VCaP (cell line): ENCODE data around the gene TOP1.
A peak's percentile ranks its signal among the peaks of the same experiment; 100 is the strongest.

Source experiments
- H3K27ac ChIP-seq: fragments of 450-650 bp; 2 replicates; pipeline ENCODE4 v1.5.1; 2017
- TF ChIP-seq, protein P1 (sequence below): fragments of 450-650 bp; conservative IDR thresholded peaks from 2 replicates; pipeline ENCODE4 v1.5.1; 2017; ENCODE audit warnings: mild to moderate bottlenecking, moderate library complexity

Gene TOP1

DNA sequence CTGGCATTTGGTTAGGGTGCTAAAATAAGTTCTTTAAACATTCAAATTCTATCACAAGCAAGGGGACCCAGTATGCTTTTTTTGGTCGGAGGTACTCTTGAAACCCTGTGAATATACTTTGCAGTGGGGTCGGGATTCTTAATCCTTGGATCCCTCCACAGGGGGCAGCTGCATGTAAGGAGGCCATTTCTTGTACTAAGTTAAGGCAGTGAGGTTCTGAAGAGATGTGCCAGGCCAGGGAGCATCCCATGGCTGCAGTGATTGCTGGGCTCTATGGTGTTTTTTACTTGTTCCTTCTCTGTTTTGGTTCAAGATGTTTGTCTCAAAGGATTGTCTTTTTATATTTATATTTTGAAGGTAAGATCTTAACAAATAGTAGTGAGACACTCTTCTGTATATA lies 50.4 kb downstream of the TOP1 start:
- peak overlapping the region; percentile 47 for H3K27ac ChIP-seq

DNA sequence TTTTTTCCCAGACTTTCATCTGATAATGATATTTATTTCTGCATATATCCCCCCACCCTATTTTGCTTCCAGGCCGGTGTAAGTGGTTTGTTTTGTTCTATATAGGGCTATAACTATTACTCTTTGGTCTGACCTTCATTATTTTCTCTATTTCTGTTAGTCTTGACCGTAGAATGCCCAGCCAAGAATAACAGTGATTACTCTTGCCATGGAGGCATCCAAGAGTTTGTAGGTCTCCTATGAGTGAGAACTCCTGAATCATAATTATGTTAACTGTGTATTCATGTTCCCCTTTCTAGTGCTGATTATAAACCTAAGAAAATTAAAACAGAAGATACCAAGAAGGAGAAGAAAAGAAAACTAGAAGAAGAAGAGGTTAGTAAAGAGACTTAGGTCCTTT lies 52.2 kb downstream of the TOP1 start:
- TF ChIP-seq, protein P1, sequence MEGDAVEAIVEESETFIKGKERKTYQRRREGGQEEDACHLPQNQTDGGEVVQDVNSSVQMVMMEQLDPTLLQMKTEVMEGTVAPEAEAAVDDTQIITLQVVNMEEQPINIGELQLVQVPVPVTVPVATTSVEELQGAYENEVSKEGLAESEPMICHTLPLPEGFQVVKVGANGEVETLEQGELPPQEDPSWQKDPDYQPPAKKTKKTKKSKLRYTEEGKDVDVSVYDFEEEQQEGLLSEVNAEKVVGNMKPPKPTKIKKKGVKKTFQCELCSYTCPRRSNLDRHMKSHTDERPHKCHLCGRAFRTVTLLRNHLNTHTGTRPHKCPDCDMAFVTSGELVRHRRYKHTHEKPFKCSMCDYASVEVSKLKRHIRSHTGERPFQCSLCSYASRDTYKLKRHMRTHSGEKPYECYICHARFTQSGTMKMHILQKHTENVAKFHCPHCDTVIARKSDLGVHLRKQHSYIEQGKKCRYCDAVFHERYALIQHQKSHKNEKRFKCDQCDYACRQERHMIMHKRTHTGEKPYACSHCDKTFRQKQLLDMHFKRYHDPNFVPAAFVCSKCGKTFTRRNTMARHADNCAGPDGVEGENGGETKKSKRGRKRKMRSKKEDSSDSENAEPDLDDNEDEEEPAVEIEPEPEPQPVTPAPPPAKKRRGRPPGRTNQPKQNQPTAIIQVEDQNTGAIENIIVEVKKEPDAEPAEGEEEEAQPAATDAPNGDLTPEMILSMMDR = no peak

More for the DNA sequence above, 50.4 kb downstream of the TOP1 start:
- TF ChIP-seq, protein P1 = no peak

DNA sequence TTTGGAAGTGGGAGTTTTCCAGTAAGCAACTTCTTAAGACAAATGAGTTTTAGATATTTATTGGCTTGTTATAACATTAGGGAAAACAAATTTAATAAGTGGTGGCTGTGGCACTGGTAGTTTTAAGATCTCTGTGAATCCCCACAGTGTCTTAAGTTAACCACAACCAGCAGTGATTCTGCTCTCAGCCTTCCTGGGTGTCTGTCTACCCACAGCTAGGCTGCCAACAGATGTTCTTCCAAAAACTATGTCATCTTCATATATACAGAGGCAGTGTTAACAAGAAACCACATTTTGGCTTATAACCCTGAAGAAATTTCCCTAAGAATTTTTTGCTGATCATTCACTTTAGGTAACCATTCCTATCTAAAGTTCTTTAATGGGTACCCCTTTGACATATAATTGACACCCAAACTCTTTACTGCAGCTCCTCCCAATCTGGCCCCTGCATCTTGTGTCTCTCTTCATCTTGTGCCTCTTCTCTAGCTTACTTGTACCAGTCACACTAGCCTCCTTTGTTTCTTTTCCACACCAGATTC lies 52.7 kb downstream of the TOP1 start:
- no peak overlapping the region for H3K27ac ChIP-seq
- TF ChIP-seq, protein P1 = no peak

More for the DNA sequence above, 52.2 kb downstream of the TOP1 start:
- no peak overlapping the region for H3K27ac ChIP-seq

DNA sequence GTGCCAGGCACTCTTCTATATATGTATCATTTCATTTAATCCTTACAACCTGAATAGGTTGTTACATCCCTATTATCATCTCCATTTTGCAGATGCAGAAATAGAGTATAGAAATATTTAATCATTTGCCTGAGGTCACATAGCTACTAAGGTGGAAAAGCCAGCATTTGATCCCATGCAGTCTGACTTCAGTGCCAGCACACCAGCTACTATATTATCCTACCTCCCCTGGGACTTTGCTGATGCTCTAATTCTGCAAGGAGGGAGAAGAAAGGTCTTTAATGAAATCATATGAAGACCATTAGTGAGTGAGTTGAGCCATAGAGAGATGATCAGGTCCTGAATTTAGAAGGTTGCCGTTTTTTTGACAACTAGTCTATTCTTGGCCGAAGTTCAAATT lies 53.7 kb downstream of the TOP1 start:
- TF ChIP-seq, protein P1 = no peak

DNA sequence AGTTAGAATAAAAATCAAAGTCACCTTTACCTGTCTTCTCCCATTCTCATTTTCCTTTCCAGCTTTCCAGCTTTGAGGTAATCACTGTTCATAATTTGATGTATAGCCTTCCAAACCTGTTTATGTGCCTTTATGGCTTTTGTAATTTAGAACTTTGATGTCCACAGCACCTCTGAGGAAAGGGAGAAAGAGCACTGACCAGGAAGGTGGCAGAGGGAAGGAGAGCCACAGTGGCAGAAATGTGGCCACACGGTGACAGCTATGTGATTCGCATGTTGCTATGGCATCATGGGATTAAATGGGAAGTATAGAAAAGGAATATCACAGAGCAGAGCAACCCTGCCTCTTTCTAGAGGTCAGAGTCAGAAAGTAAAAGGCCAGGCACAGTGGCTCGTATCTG lies 57.0 kb downstream of the TOP1 start:
- peak overlapping the region; percentile 86 for H3K27ac ChIP-seq
- TF ChIP-seq, protein P1 = no peak

More for the DNA sequence above, 53.7 kb downstream of the TOP1 start:
- H3K27ac ChIP-seq = no peak overlapping the region

DNA sequence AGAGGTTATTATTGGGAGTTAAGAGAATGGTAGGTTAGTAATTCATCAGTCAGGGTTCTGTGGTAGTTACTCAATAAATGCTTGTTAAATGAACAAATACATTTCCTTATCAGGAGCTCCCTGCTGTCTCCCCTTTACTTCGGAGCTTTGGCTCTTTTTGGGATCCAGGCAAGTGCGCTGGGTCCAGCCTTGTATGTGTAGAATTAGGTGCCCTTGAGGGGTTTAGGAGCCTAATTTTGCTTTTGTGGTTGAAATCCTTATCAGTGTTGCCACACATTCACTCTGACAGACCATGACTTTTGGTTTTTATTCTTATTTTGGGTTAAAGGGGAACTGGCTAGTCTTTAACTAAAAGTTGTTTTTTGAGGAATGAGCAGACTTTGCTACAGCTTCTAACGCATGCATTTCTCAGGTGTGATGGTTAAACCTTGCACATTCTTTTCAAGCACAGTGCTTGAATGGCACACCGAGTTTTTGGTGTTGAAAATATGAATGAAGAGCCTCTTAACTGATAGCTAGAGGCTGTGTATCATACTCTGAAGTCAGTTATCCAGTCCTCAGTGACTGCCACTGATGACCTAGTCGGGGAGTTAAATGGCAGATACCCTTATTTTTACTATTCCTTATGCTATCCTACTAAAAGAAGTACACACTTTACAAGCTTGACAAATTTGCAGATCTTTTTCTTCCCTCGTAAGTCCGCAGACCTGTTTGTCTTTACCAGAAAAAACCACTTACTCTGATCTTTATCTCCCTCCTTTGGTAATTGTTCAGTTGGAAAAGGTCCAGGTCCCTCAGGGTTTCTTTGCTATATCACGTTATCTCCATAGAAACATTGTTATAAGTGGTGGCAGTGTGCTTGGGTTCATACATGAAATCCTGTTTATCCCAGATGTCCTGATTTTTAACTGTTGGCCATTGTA lies 58.0 kb downstream of the TOP1 start:
- TF ChIP-seq, protein P1 = no peak
- peak overlapping the region; percentile 86 for H3K27ac ChIP-seq

DNA sequence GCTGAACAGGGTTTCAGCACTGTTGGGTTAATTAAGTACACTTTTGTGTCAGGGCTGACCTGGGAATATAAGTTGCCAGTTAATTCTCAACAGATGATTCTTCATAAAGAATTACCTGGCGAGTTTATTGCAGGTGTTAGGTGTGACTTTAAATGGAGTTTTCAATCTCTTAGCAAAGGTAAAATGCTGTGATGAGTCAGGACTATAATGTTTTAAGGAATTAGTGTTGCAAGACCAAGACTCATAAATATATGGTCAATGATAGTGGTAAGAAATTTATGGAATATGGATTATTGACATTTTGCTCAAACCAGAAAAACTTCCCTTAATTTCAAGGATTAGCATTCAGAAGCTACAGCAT lies 58.7 kb downstream of the TOP1 start:
- TF ChIP-seq, protein P1 = no peak
- peak overlapping the region; percentile 86 for H3K27ac ChIP-seq
